HG03521 (cell line): ENCODE results near the gene ANKRD22.

ENCODE experiments used
- ATAC-seq: cut with Tn5 transposase; IDR thresholded peaks from one replicate; pipeline ENCODE4 v1.9.1; 2021; ENCODE audit warnings: mild to moderate bottlenecking, moderate library complexity; ENCODE audit not compliant: unreplicated experiment

The ANKRD22 gene

GRCh38 chr10:88879534-88880281 lies 28.1 kb upstream of the ANKRD22 start, which contains the start of gene STAMBPL1:
STAMBPL1 (plus strand) TSS chr10:88880245; CDS start chr10:88901709, 21,464 bp downstream.
- peak; percentile 37 for ATAC-seq

GRCh38 chr10:88877298-88877697 lies 25.7 kb upstream of the ANKRD22 start:
- no peak for ATAC-seq

GRCh38 chr10:88875081-88875480 lies 23.4 kb upstream of the ANKRD22 start:
- no peak for ATAC-seq

GRCh38 chr10:88874281-88874680 lies 22.6 kb upstream of the ANKRD22 start:
- no peak for ATAC-seq

- ATAC-seq: no peak
Observed at GRCh38 chr10:88873757-88874156, 22.1 kb upstream of the ANKRD22 start.

GRCh38 chr10:88870089-88870488 lies 18.4 kb upstream of the ANKRD22 start:
- ATAC-seq: no peak

GRCh38 chr10:88866454-88866853 lies 14.8 kb upstream of the ANKRD22 start:
- ATAC-seq: no peak

GRCh38 chr10:88865281-88865876 lies 13.7 kb upstream of the ANKRD22 start:
- no peak for ATAC-seq

GRCh38 chr10:88861036-88861435 lies 9.4 kb upstream of the ANKRD22 start:
- ATAC-seq: no peak

GRCh38 chr10:88858491-88858890 lies 6.8 kb upstream of the ANKRD22 start:
- no peak for ATAC-seq

GRCh38 chr10:88857831-88858230 lies 6.2 kb upstream of the ANKRD22 start:
- no peak for ATAC-seq

- ATAC-seq: no peak
Observed at GRCh38 chr10:88854684-88855083, 3.0 kb upstream of the ANKRD22 start.

GRCh38 chr10:88853155-88853881 lies 1.7 kb upstream of the ANKRD22 start:
- no peak for ATAC-seq

GRCh38 chr10:88852327-88852726 lies 683 bp upstream of the ANKRD22 start:
- ATAC-seq: no peak

GRCh38 chr10:88850712-88851111 lies 932 bp downstream of the ANKRD22 start:
- no peak for ATAC-seq

GRCh38 chr10:88849234-88849633 lies 2.4 kb downstream of the ANKRD22 start:
- no peak for ATAC-seq

GRCh38 chr10:88848499-88848898 lies 3.1 kb downstream of the ANKRD22 start:
- ATAC-seq: no peak

GRCh38 chr10:88843171-88843570 lies 8.5 kb downstream of the ANKRD22 start:
- no peak for ATAC-seq

GRCh38 chr10:88841316-88842111 lies 10.1 kb downstream of the ANKRD22 start:
- ATAC-seq: no peak

GRCh38 chr10:88840881-88841280 lies 10.8 kb downstream of the ANKRD22 start:
- no peak for ATAC-seq

GRCh38 chr10:88840104-88840503 lies 11.5 kb downstream of the ANKRD22 start:
- ATAC-seq: no peak
